C4-2B (cell line): ENCODE results near the gene OLA1.

Experiments used
- ZFX ChIP-seq: fragments of 450-650 bp; IDR thresholded peaks from 2 replicates; pipeline ENCODE4 v1.6.1; 2017
- TF ChIP-seq, protein P1 (sequence below): fragments of 450-650 bp; conservative IDR thresholded peaks from 2 replicates; pipeline ENCODE4 v1.5.1; 2017; ENCODE audit warnings: mild to moderate bottlenecking

DNA sequence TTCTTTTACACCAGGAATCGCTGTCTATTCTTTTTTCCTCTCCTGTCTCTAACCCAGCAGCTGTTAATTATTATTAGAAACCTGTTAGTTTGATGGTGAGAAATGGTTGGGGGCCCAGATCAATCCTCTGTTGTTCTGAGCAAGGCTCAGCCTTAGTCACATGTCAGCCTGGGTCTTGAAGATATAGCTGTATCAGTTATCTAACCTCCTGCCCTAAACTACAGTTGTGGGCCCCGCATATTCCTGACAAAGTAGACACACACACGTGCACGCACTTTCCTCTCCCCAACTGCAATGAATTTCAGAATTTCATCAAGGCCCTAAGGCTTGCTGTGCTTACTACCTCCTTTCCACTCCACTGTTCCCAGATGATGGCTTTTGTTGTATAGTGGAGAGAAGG lies 54.6 kb downstream of the OLA1 start:
- TF ChIP-seq, protein P1, sequence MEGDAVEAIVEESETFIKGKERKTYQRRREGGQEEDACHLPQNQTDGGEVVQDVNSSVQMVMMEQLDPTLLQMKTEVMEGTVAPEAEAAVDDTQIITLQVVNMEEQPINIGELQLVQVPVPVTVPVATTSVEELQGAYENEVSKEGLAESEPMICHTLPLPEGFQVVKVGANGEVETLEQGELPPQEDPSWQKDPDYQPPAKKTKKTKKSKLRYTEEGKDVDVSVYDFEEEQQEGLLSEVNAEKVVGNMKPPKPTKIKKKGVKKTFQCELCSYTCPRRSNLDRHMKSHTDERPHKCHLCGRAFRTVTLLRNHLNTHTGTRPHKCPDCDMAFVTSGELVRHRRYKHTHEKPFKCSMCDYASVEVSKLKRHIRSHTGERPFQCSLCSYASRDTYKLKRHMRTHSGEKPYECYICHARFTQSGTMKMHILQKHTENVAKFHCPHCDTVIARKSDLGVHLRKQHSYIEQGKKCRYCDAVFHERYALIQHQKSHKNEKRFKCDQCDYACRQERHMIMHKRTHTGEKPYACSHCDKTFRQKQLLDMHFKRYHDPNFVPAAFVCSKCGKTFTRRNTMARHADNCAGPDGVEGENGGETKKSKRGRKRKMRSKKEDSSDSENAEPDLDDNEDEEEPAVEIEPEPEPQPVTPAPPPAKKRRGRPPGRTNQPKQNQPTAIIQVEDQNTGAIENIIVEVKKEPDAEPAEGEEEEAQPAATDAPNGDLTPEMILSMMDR = no peak
- TF ChIP-seq ZFX = no peak
